ENCODE measurements around the gene HNRNPUL2.
"Not testable (repeated sequence)": the region's sequence is repeated elsewhere in the genome, so short reads cannot be mapped to it uniquely, and the experiment has no call there.

The HNRNPUL2 gene

DNA sequence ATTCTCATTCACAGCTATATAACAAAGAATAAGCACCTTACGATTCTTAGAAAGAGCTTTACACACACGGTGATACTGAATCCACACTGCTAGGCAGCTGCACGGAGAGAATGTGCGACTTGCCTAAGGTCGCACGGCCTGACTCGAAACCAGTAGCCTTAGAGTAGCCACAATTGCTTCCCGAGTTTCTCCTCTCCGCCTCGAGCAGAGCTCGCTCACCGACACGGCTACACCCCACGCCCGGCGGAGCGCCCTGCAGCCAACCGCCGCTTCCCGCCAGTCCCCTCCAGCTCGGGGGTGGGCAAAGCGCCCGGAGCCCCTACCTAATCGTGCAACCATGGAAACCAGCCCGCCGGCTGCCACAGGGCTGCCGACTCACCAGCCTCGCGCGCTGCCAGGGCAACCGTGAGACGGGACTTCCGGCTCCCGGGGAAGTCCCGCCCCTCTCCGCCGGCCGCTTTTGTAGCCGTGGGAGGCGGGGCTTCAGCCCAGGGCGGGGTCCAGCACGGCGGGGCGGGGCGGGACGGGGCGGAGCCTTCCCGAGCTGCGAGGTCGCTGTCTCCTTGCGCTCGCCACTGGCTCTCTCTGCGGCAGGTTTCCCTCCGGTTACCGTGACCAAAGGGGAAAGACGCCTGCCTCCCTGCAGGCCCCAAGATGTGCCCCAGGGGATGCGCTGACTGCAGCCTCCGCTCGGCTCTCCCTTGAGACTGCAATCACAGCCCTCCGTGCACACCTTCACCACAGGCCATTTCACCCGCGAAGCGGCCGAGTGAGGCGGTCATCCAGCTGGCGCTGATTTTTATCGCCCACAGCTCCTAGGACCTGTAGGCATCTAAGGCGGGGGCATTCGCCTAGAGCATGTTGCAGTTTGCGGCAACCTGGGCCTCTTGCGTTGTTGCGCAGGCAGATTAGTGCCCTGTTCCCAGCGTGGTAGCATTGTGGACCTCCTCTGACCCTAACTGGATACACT lies 21.1 kb downstream of the HNRNPUL2 start:
- H3K4me3 ChIP-seq (ENCODE audit: control insufficient read depth, low read depth, low read length), result peak overlapping the region; percentile 56
- TF ChIP-seq, protein P1, sequence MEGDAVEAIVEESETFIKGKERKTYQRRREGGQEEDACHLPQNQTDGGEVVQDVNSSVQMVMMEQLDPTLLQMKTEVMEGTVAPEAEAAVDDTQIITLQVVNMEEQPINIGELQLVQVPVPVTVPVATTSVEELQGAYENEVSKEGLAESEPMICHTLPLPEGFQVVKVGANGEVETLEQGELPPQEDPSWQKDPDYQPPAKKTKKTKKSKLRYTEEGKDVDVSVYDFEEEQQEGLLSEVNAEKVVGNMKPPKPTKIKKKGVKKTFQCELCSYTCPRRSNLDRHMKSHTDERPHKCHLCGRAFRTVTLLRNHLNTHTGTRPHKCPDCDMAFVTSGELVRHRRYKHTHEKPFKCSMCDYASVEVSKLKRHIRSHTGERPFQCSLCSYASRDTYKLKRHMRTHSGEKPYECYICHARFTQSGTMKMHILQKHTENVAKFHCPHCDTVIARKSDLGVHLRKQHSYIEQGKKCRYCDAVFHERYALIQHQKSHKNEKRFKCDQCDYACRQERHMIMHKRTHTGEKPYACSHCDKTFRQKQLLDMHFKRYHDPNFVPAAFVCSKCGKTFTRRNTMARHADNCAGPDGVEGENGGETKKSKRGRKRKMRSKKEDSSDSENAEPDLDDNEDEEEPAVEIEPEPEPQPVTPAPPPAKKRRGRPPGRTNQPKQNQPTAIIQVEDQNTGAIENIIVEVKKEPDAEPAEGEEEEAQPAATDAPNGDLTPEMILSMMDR (IDR thresholded peaks at IDR 0.05; ENCODE audit: control insufficient read depth, insufficient read depth, low read depth, low read length, missing control alignments), result no peak
- peak; percentile 57 for DNase-seq (ENCODE audit: low read depth)

DNA sequence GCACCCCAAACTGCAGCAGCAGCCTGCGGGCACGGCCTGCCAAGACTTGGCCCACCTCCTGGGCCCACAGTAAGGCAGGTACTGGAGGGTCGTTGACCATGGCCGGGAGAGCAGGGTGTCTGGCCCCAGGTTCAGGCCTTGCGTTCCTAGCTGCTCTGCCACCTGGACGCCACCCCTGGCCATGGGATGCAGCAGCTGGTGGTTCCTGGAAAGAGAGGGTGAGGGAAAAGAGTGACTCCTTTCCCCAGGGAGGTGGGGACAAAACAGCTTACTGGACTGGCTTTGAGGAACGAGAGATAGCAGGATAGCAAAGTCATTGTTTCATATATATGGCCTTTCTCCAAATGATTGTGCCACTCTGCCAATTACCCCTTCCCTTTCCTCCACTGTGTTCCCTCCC lies 21.8 kb downstream of the HNRNPUL2 start:
- TF ChIP-seq, protein P1 (IDR thresholded peaks at IDR 0.05; ENCODE audit: control insufficient read depth, insufficient read depth, low read depth, low read length, missing control alignments), result no peak
- no peak for DNase-seq (ENCODE audit: low read depth)
- H3K4me3 ChIP-seq (ENCODE audit: control insufficient read depth, low read depth, low read length), result peak overlapping the region; percentile 56

DNA sequence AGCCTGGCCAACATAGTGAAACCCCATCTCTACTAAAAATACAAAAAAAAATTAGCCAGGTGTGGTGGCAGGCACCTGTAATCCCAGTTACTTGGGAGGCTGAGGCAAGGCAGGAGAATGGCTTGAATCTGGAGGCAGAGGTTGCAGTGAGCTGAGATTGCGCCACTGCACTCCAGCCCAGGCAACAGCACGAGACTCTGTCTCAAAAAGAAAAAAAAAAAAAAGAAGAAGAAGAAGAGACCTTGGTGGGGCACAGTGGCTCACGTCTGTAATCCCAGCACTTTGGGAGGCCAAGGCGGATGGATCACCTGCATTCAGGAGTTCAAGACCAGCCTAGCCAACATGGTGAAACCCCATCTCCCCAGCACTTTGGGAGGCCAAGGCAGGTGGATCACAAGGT lies 23.3 kb downstream of the HNRNPUL2 start:
- not testable (repeated sequence) for DNase-seq (ENCODE audit: low read depth); H3K4me3 ChIP-seq (ENCODE audit: control insufficient read depth, low read depth, low read length)

DNA sequence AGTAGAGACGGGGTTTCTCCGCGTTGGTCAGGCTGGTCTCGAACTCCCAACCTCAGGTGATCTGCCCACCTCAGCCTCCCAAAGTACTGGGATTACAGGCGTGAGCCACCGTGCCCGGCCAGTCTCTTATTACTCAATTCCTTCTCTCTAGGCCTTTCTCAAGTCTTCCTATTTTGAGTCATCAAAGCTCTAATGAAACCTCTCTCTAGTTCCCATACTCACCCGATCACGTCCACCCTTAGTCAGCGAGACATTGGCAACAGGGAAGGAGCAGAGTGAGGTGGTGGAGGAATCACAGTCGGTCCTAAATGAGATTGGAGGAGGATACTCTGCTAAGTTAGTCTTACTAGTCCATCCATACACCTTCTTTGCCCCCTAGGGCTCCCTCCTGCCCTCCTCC lies 25.0 kb downstream of the HNRNPUL2 start:
- TF ChIP-seq, protein P1 (IDR thresholded peaks at IDR 0.05; ENCODE audit: control insufficient read depth, insufficient read depth, low read depth, low read length, missing control alignments), result no peak
- no peak overlapping the region for H3K4me3 ChIP-seq (ENCODE audit: control insufficient read depth, low read depth, low read length)
- DNase-seq (ENCODE audit: low read depth), result no peak

DNA sequence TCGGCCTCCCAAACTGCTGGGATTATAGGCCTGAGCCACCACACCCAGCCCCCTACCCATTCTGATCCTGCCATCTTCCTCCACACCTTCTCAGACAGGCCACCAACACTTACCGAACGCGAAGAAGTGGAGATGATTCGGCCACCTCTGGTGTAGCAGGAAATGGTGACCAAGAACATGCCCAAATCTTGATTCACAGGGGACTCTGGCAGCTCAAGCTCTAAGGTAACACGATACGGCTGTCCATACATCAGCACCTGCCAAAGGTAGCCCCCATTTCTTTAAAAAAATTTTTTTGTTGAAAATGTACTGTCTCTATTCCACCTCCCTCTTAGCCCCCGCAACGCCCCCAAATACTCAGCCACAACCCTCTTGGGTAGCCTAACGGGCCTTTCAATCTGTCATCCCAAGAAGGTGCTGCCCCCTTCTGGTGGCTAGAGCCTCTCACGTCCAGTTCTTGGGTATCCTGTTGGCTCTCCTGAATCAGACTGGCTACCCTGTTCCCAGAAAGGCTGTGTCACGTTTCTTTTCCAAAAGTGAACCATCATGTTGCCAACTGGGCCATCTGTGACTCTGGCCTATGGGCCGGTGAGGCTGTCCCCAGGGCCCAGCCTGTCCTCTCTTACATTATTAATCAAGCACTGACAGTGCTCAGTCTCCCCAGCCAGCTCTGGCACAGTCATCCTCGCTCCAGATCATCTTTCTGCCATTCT lies 32.6 kb downstream of the HNRNPUL2 start:
- no peak for DNase-seq (ENCODE audit: low read depth)
- TF ChIP-seq, protein P1 (IDR thresholded peaks at IDR 0.05; ENCODE audit: control insufficient read depth, insufficient read depth, low read depth, low read length, missing control alignments), result peak; percentile 81
- no peak overlapping the region for H3K4me3 ChIP-seq (ENCODE audit: control insufficient read depth, low read depth, low read length)

DNA sequence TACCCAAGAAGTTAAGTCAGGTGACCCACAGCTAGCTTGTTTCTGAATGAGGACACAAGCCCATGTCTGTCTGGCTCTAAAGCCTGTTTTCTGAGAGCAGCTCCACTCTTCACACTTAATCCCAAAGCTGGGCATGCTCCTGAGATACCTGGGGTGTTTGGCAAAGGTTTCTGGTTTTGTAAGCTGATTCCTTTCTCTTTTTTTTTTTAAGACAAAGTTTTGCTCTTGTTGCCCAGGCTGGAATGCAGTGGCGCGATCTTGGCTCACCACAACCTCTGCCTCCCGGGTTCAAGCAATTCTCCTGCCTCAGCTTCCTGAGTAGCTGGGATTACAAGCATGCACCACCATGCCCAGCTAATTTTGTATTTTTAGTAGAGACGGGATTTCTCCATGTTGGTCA lies 33.6 kb downstream of the HNRNPUL2 start:
- not testable (repeated sequence) for H3K4me3 ChIP-seq (ENCODE audit: control insufficient read depth, low read depth, low read length); DNase-seq (ENCODE audit: low read depth)

DNA sequence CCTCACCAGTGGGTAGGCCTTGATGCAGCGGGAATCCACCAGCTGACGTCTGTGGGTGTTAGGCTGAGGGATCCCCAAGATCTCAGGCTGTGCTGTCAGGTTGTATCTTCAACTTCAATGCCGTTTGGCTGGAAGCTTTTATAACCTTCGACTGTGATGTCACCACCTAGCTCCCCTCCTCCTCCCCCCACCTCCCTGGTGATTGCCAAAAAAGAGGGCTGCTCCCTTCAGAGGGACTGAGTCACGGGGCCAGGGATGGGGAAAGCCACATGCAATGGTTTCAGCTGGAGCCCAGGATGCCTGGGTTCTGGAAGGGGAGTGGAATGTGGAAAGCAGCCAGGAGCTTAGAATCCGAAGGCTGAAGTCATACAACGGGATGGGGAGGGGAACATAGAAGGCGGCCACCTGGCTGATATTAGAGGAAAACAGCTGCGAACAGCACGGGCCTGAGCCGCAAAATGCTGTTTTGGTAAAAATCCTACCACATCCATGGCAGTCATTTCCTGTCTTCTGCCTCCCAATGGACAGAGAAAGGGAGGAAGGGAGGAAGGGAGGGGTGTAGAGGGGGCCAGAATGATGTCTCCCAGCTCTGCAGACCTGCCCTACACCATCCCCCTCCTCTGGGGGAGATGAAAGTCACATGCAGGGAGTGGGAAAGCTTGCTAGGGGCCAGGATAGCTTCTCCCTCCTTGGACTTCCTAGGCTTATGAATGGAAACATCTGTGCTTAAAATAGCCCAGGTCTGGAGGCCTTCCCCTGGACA lies 37.7 kb downstream of the HNRNPUL2 start, which contains the start of gene LRRN4CL:
Gene LRRN4CL (minus strand): TSS at position 110 of the 763 bp plus-strand sequence. CDS start 1,022 bp downstream, outside the sequence.
- TF ChIP-seq, protein P1 (IDR thresholded peaks at IDR 0.05; ENCODE audit: control insufficient read depth, insufficient read depth, low read depth, low read length, missing control alignments), result peak; percentile 3
- H3K4me3 ChIP-seq (ENCODE audit: control insufficient read depth, low read depth, low read length), result 0 out of 2 replicates have a peak within 1 kb of the TSS, but pooled peaks have one; percentile 0
- DNase-seq (ENCODE audit: low read depth), result peak; percentile 91

Measured in AG09309 (cell line).